Measurements from ENCODE around the gene CDSN. TPM values are rescaled to one million over a fixed set of nuclear protein-coding genes. Genes with fewer than 3 reads are reported as not detected.

Gene CDSN
- total RNA-seq, 5 donors from 2014 or later (not counting 1 experiment from before 2014, with no cell fraction given) = not detected

DNA sequence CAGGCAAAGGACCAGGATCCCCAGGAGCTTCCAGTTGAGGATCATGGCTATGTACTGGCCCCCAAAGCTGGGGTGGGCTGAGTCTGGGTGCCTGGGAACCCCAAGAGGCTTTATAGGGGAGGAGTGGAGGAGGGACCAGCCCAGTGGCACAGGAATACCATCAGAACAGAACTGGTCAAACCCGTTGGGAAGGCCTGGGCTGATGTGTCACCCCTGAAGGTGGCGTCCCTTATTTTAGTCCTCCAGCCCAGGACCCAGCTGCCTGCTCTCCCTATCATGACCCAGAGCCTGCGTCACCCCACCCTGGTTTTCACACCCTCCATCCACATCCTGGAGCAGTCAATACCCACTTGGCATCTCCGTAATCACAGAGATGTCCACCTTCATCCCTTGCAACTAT lies 18.7 kb upstream of the CDSN start, which contains the start of gene PSORS1C2:
TSS of gene PSORS1C2 (minus strand) at position 85 of the 400 bp plus-strand sequence. CDS start at position 45, 40 bp downstream.
- Mint-ChIP-seq H3K36me3 (peaks cover 3% of the 10 kb centered on the region), H3K4me1 (peaks cover 4 to 5% (median 4%) of the 10 kb centered on the region in 3 donors), H3K27ac (no peak within 1 kb of the TSS), H3K9me3 (no peaks in the 10 kb centered on the region), H3K4me3 (peak within 1 kb of the TSS in 1 of 3 donors; percentile 75), H3K27me3 (no peaks in the 10 kb centered on the region)
- CTCF ChIA-PET = interaction anchor here in 1 of 2 donors (0.8 to 1.7 kb wide), 3 partner anchors 10 to 226 kb away, joined by 3 to 5 read pairs (median 3); no protein-coding TSS in a partner anchor
- ATAC-seq (replicated peaks in 1 of 4) (no peak), DNase-seq (no peak)
- Histone ChIP-seq H3K36me3 (ENCODE audit: control insufficient read depth in 2 of 2, extremely low read depth in 1 of 2, insufficient read depth in 1 of 2, low read length in 1 of 2) (peaks cover 0 to 3% of the 10 kb centered on the region in 2 donors), H3K27ac (ENCODE audit: low read length) (no peak within 1 kb of the TSS), H3K4me3 (ENCODE audit: control insufficient read depth in 1 of 2, extremely low read depth in 1 of 2, low read length in 1 of 2) (peak within 1 kb of the TSS in 1 of 2 donors; percentile 7), H3K4me1 (ENCODE audit: control insufficient read depth in 1 of 2, extremely low read depth in 1 of 2, insufficient read depth in 2 of 2, low read length in 2 of 2) (peaks cover 2 to 6% of the 10 kb centered on the region in 2 experiments), H3K27me3 (replicated peaks in 1 of 2; ENCODE audit: control insufficient read depth in 2 of 2, extremely low read depth in 1 of 2, insufficient read depth in 2 of 2, low read length in 1 of 2) (peaks cover 0 to 4% of the 10 kb centered on the region in 2 experiments), H3K9me3 (no peaks in the 10 kb centered on the region)
- 81% methylated on average over 3 of the region's 4 CpGs for WGBS (ENCODE audit: insufficient coverage)
- POLR2A ChIA-PET = no interaction called here

DNA sequence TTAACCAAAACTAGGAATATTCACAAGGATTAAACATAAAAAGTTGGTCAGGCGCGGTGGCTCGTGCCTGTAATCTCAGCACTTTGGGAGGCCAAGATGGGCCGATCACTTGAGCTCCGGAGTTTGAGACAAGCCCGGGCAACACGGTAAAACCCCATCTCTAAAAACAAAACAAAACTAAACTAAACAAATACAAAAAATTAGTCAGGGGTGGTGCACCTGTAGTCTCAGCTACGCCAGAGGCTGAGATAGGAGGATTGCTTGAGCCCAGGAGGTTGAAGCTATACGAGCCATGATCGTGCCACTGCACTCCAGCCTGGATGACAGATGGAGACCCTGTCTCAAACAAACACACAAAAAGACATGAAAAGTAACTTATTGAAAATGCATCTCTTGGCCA lies 15.5 kb upstream of the CDSN start:
- H3K4me3 Mint-ChIP-seq = no peak overlapping the region
- Histone ChIP-seq H3K4me1 (ENCODE audit: control insufficient read depth in 1 of 2, extremely low read depth in 1 of 2, insufficient read depth in 2 of 2, low read length in 2 of 2) (peaks cover 2 to 6% of the 10 kb centered on the region in 2 experiments), H3K4me3 (ENCODE audit: control insufficient read depth in 1 of 2, extremely low read depth in 1 of 2, low read length in 1 of 2) (no peak overlapping the region), H3K27ac (ENCODE audit: low read length) (no peak overlapping the region), H3K9me3 (no peaks in the 10 kb centered on the region), H3K27me3 (replicated peaks in 1 of 2; ENCODE audit: control insufficient read depth in 2 of 2, extremely low read depth in 1 of 2, insufficient read depth in 2 of 2, low read length in 1 of 2) (peaks cover 0 to 6% of the 10 kb centered on the region in 2 experiments), H3K36me3 (ENCODE audit: control insufficient read depth in 2 of 2, extremely low read depth in 1 of 2, insufficient read depth in 1 of 2, low read length in 1 of 2) (no peaks in the 10 kb centered on the region)
- H3K27ac Mint-ChIP-seq = no peak overlapping the region
- ATAC-seq (replicated peaks in 1 of 4) (no peak), DNase-seq (no peak)
- H3K9me3 Mint-ChIP-seq = no peaks in the 10 kb centered on the region
- H3K27me3 Mint-ChIP-seq = no peaks in the 10 kb centered on the region
- ChIA-PET POLR2A (no interaction called here), CTCF (interaction anchor here (0.6 to 0.8 kb wide), 3 partner anchors 8 to 244 kb away, joined by 3 read pairs; no protein-coding TSS in a partner anchor)
- peaks cover 4 to 5% (median 4%) of the 10 kb centered on the region in 3 donors for H3K4me1 Mint-ChIP-seq
- H3K36me3 Mint-ChIP-seq = no peaks in the 10 kb centered on the region
- WGBS (ENCODE audit: insufficient coverage) = 78% methylated on average over 3 of the region's 10 CpGs

DNA sequence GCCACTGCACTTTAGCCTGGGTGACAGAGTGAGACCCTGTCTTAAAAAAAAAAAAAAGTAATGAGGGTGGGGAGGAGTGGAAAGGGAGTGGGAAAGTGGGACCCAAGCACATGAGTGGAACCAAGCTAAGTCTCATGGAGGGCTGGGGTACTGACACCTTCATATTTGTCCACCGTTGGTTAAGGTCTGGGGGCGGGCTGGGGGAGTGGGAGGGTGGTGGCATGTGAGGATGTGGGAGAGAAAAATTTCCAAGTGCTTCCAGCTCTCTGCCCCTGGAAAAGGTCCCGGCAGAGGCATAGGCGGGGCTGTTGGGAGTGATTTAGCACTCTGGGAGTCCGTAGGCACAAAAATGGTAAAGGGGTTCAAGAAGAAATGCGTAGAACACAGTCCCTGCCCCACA lies 12.6 kb upstream of the CDSN start:
- Mint-ChIP-seq H3K9me3 (no peaks in the 10 kb centered on the region), H3K27me3 (peaks cover 5% of the 10 kb centered on the region in 2 donors), H3K27ac (no peak overlapping the region), H3K4me1 (peaks cover 5 to 9% (median 9%) of the 10 kb centered on the region in 3 donors), H3K36me3 (no peaks in the 10 kb centered on the region), H3K4me3 (no peak overlapping the region)
- H3K27ac ChIP-seq (ENCODE audit: low read length) = no peak overlapping the region
- ATAC-seq (replicated peaks in 1 of 4) (no peak), DNase-seq (no peak)
- H3K4me1 ChIP-seq (ENCODE audit: control insufficient read depth in 1 of 2, extremely low read depth in 1 of 2, insufficient read depth in 2 of 2, low read length in 2 of 2) = peaks cover 2 to 6% of the 10 kb centered on the region in 2 experiments
- H3K36me3 ChIP-seq (ENCODE audit: control insufficient read depth in 2 of 2, extremely low read depth in 1 of 2, insufficient read depth in 1 of 2, low read length in 1 of 2) = no peaks in the 10 kb centered on the region
- ChIA-PET POLR2A (no interaction called here), CTCF (no interaction called here)
- no peaks in the 10 kb centered on the region for H3K9me3 ChIP-seq
- H3K27me3 ChIP-seq (replicated peaks in 1 of 2; ENCODE audit: control insufficient read depth in 2 of 2, extremely low read depth in 1 of 2, insufficient read depth in 2 of 2, low read length in 1 of 2) = peaks cover 0 to 9% of the 10 kb centered on the region in 2 experiments
- H3K4me3 ChIP-seq (ENCODE audit: control insufficient read depth in 1 of 2, extremely low read depth in 1 of 2, low read length in 1 of 2) = no peak overlapping the region
- WGBS (ENCODE audit: insufficient coverage) = 90% methylated on average over 5 of the region's 6 CpGs

DNA sequence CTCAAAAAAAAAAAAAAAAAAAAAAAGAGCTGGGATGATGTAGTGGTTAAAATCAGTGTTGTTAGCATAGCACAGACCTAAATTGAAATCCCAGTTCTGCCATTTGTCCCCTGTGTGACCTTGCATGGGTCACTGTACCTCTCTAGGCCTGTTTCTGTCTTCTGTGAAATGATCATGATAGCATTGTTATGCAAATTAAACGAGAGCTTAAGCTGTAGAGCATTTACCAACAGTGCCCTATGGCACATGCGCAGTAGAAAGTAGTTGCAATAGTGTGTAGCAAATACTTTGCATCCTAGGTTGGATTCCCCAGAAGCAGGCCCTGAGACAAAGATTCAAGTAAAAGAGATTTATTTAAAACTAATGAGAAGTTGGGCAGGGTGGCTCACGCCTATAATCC lies 11.3 kb upstream of the CDSN start:
- Mint-ChIP-seq H3K36me3 (no peaks in the 10 kb centered on the region), H3K4me1 (peaks cover 6% of the 10 kb centered on the region in 3 donors), H3K9me3 (no peaks in the 10 kb centered on the region), H3K4me3 (no peak overlapping the region), H3K27ac (no peak overlapping the region), H3K27me3 (peaks cover 5 to 6% of the 10 kb centered on the region in 2 donors)
- ChIA-PET CTCF (interaction anchor here in 1 of 2 donors (0.6 to 1.6 kb wide), 3 partner anchors 235 to 1053 kb away, joined by 3 to 6 read pairs (median 3); no protein-coding TSS in a partner anchor), POLR2A (interaction anchor here in 1 of 2 donors (0.6 kb wide), 1 partner anchor 16 kb away, joined by 3 read pairs; no protein-coding TSS in a partner anchor)
- H3K9me3 ChIP-seq = no peaks in the 10 kb centered on the region
- H3K36me3 ChIP-seq (ENCODE audit: control insufficient read depth in 2 of 2, extremely low read depth in 1 of 2, insufficient read depth in 1 of 2, low read length in 1 of 2) = no peaks in the 10 kb centered on the region
- H3K27me3 ChIP-seq (replicated peaks in 1 of 2; ENCODE audit: control insufficient read depth in 2 of 2, extremely low read depth in 1 of 2, insufficient read depth in 2 of 2, low read length in 1 of 2) = peaks cover 0 to 18% of the 10 kb centered on the region in 2 experiments
- H3K4me3 ChIP-seq (ENCODE audit: control insufficient read depth in 1 of 2, extremely low read depth in 1 of 2, low read length in 1 of 2) = no peak overlapping the region
- H3K27ac ChIP-seq (ENCODE audit: low read length) = no peak overlapping the region
- WGBS (ENCODE audit: insufficient coverage) = 90% methylated on average over 2 of the region's 3 CpGs
- DNase-seq (no peak), ATAC-seq (replicated peaks in 1 of 4) (no peak)
- peaks cover 0 to 3% of the 10 kb centered on the region in 2 experiments for H3K4me1 ChIP-seq (ENCODE audit: control insufficient read depth in 1 of 2, extremely low read depth in 1 of 2, insufficient read depth in 2 of 2, low read length in 2 of 2)

DNA sequence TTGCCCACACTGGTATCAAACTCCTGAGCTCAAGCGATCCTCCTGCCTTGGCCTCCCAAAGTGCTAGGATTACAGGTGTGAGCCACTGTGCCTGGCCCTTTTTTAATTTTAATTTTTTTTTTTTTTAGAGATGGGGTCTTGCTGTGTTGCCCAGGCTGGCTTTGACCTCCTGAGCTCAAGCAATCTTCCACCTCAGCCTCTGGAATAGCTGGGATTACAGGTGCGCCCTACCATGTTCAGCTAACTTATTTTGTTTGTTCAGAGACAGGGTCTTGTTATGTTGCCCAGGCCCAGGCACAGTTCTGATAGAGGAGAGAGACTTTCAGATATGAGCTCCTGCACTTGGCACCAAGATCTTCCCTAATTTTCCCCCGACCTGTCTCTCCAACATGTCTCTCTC lies 10.5 kb upstream of the CDSN start:
- Mint-ChIP-seq H3K27ac (no peak overlapping the region), H3K4me1 (peaks cover 6% of the 10 kb centered on the region in 3 donors), H3K4me3 (no peak overlapping the region), H3K36me3 (no peaks in the 10 kb centered on the region), H3K27me3 (peaks cover 5 to 6% of the 10 kb centered on the region in 2 donors), H3K9me3 (no peaks in the 10 kb centered on the region)
- Histone ChIP-seq H3K27ac (ENCODE audit: low read length) (no peak overlapping the region), H3K27me3 (replicated peaks in 1 of 2; ENCODE audit: control insufficient read depth in 2 of 2, extremely low read depth in 1 of 2, insufficient read depth in 2 of 2, low read length in 1 of 2) (peaks cover 0 to 21% of the 10 kb centered on the region in 2 experiments), H3K36me3 (ENCODE audit: control insufficient read depth in 2 of 2, extremely low read depth in 1 of 2, insufficient read depth in 1 of 2, low read length in 1 of 2) (no peaks in the 10 kb centered on the region), H3K4me3 (ENCODE audit: control insufficient read depth in 1 of 2, extremely low read depth in 1 of 2, low read length in 1 of 2) (no peak overlapping the region), H3K4me1 (ENCODE audit: control insufficient read depth in 1 of 2, extremely low read depth in 1 of 2, insufficient read depth in 2 of 2, low read length in 2 of 2) (peaks cover 0 to 3% of the 10 kb centered on the region in 2 experiments), H3K9me3 (no peaks in the 10 kb centered on the region)
- WGBS (ENCODE audit: insufficient coverage) = 60% methylated on average over 1 of the region's 3 CpGs
- DNase-seq (no peak), ATAC-seq (replicated peaks in 1 of 4) (no peak)
- POLR2A ChIA-PET = no interaction called here
- CTCF ChIA-PET = interaction anchor here (0.7 to 1.6 kb wide), 4 partner anchors 34 to 332 kb away, joined by 3 to 6 read pairs (median 4); no protein-coding TSS in a partner anchor

DNA sequence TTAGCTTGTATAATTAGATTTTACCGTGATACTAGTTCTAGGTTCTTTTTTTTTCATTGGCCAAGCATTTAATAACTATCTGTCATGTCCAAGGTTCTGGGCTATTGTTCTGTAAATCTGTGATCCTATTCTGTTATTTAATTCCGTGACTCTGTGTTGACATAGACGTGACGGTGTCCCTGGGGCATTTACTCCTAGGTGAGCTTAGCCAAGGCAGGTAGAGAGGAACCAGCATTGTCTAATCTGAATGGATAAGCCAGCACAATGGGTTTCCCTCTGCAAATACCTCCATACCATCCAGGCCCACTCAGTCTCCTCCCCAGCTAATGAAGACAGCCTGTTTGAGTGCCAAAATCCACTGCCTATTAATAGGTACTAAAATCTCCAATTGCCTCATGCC lies 8.9 kb upstream of the CDSN start:
- Histone ChIP-seq H3K27me3 (replicated peaks in 1 of 2; ENCODE audit: control insufficient read depth in 2 of 2, extremely low read depth in 1 of 2, insufficient read depth in 2 of 2, low read length in 1 of 2) (peaks cover 0 to 17% of the 10 kb centered on the region in 2 experiments), H3K27ac (ENCODE audit: low read length) (no peak overlapping the region), H3K4me3 (ENCODE audit: control insufficient read depth in 1 of 2, extremely low read depth in 1 of 2, low read length in 1 of 2) (no peak overlapping the region), H3K4me1 (ENCODE audit: control insufficient read depth in 1 of 2, extremely low read depth in 1 of 2, insufficient read depth in 2 of 2, low read length in 2 of 2) (peaks cover 0 to 3% of the 10 kb centered on the region in 2 experiments), H3K36me3 (ENCODE audit: control insufficient read depth in 2 of 2, extremely low read depth in 1 of 2, insufficient read depth in 1 of 2, low read length in 1 of 2) (no peaks in the 10 kb centered on the region), H3K9me3 (no peaks in the 10 kb centered on the region)
- H3K27me3 Mint-ChIP-seq = peaks cover 5 to 6% of the 10 kb centered on the region in 2 donors
- peaks cover 6% of the 10 kb centered on the region in 3 donors for H3K4me1 Mint-ChIP-seq
- ChIA-PET POLR2A (interaction anchor here in 1 of 2 donors (1.1 kb wide), 1 partner anchor 36 kb away, joined by 3 read pairs; no protein-coding TSS in a partner anchor), CTCF (interaction anchor here (0.5 to 1.2 kb wide), 6 partner anchors 10 to 317 kb away, joined by 3 to 5 read pairs (median 3); no protein-coding TSS in a partner anchor)
- H3K4me3 Mint-ChIP-seq = no peak overlapping the region
- 63% methylated on average over 3 of the region's 4 CpGs for WGBS (ENCODE audit: insufficient coverage)
- H3K9me3 Mint-ChIP-seq = no peaks in the 10 kb centered on the region
- ATAC-seq (replicated peaks in 1 of 4) = no peak
- H3K27ac Mint-ChIP-seq = no peak overlapping the region
- no peaks in the 10 kb centered on the region for H3K36me3 Mint-ChIP-seq
- no peak for DNase-seq

Data from T-cell (primary cell).